HL-60 (cell line): ENCODE measurements around the gene ARSA.

Experiments
- CTCF ChIP-seq: IDR thresholded peaks from one replicate; pipeline ENCODE4 v1.5.1; 2011; ENCODE audit warnings: low read length, control low read depth, inconsistent platforms; ENCODE audit not compliant: insufficient read depth
- GABPA ChIP-seq: IDR thresholded peaks from 2 replicates; pipeline ENCODE4 v1.6.1; 2012; ENCODE audit warnings: low read depth
- POLR2AphosphoS5 ChIP-seq: IDR thresholded peaks from 2 replicates; pipeline ENCODE4 v1.6.1; 2012; ENCODE audit warnings: low read depth
- SPI1 ChIP-seq: IDR thresholded peaks from 2 replicates; pipeline ENCODE4 v1.6.1; 2012; ENCODE audit warnings: low read depth, mild to moderate bottlenecking, borderline replicate concordance
- TF ChIP-seq, protein P1 (sequence below): IDR thresholded peaks from 2 replicates; pipeline ENCODE4 v1.6.1; 2012; ENCODE audit warnings: low read depth; ENCODE audit not compliant: insufficient replicate concordance

DNA sequence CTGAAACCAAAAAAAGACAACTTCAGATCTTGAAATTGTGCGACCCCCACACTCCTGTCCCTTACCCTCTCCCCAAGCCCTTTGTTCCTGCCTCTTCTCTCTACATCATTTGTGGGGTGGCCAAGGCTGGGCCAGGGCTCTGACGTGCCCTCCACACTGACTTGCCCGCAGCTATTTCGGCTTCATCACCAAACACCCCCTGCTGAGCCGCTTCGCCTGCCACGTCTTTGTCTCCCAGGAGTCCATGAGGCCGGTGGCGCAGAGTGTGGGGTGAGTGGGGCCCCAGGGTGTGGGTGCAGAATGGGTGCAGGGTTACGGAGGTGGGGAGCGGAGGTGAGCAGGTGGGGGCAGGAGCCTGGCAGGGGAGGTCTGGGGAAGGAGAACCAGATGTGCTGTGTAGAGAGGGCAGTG lies 17.9 kb downstream of the ARSA start:
- TF ChIP-seq CTCF (no peak), SPI1 (no peak), GABPA (no peak), POLR2AphosphoS5 (no peak)
- TF ChIP-seq, protein P1, sequence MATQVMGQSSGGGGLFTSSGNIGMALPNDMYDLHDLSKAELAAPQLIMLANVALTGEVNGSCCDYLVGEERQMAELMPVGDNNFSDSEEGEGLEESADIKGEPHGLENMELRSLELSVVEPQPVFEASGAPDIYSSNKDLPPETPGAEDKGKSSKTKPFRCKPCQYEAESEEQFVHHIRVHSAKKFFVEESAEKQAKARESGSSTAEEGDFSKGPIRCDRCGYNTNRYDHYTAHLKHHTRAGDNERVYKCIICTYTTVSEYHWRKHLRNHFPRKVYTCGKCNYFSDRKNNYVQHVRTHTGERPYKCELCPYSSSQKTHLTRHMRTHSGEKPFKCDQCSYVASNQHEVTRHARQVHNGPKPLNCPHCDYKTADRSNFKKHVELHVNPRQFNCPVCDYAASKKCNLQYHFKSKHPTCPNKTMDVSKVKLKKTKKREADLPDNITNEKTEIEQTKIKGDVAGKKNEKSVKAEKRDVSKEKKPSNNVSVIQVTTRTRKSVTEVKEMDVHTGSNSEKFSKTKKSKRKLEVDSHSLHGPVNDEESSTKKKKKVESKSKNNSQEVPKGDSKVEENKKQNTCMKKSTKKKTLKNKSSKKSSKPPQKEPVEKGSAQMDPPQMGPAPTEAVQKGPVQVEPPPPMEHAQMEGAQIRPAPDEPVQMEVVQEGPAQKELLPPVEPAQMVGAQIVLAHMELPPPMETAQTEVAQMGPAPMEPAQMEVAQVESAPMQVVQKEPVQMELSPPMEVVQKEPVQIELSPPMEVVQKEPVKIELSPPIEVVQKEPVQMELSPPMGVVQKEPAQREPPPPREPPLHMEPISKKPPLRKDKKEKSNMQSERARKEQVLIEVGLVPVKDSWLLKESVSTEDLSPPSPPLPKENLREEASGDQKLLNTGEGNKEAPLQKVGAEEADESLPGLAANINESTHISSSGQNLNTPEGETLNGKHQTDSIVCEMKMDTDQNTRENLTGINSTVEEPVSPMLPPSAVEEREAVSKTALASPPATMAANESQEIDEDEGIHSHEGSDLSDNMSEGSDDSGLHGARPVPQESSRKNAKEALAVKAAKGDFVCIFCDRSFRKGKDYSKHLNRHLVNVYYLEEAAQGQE: no peak
